Cardiac septum (tissue), 1 donor: ENCODE data around the gene VAV2. TPM values are rescaled to one million over a fixed set of nuclear protein-coding genes. Genes with fewer than 3 reads are reported as not detected.
"Not testable (repeated sequence)": the region's sequence is repeated elsewhere in the genome, so short reads cannot be mapped to it uniquely, and the experiment has no call there.

ENCODE experiments used
- DNase-seq: peaks from one replicate; pipeline ENCODE4 v3.0.0-alpha.2; 2020; ENCODE audit warnings: low spot score
- intact Hi-C: fragments of 100-400 bp; cut with DNase I; formaldehyde crosslinking; loops from one replicate; pipeline ENCODE4 v1.14.0; 2022
- total RNA-seq: library from RNA; stranded (reverse); fragmentation: NEBNext Ultra II Directional; extraction: Animal tissue kit (Norgen Biotek cat#: 25700); gene quantifications from one replicate; pipeline ENCODE4 v1.2.1, GENCODE V29; 2021
- donor health status: DM: no; HTN: no; CAD: no.

The VAV2 gene
- total RNA-seq, 1 donor from 2014 or later, result 8.1 TPM

DNA sequence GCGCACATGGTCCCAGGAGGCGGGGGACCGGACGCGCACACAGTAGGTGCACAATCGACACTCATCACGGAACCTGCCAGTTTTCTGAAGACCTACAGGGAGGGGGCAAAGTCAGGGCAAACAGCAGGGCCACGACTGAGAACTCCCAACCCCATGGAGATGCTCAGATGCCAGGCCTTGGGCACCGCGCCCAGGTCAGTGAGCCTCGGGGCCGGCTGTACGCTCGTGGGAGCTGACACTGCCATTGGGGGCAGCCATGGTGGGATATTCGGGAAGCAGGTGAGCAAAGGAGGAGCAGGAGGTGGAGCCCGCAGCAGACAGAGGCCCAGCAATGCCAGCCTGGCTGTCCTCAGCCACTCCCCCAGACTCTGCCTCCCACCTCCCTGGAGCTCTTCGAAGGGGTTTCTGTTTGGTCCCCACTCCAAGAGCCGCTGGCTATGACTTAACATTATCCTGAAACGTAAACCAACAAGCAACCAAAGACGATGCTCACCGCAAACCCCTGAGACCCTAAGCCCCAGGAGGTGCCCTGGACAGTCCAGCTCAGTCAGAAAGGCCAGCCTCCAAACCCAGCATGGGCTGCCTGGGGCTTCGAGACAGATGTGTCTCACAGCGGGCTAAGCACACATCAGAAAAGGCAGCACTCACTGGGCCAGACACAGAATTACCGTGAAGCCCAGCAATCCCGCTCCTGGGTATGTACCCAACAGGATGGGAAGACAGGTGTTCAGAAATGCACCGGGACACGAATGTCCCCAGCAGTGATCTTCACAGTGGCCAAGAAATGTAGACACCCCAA, 78.4 kb downstream of the VAV2 start:
- intact Hi-C loops, result no loop called here
- DNase-seq, result no peak

DNA sequence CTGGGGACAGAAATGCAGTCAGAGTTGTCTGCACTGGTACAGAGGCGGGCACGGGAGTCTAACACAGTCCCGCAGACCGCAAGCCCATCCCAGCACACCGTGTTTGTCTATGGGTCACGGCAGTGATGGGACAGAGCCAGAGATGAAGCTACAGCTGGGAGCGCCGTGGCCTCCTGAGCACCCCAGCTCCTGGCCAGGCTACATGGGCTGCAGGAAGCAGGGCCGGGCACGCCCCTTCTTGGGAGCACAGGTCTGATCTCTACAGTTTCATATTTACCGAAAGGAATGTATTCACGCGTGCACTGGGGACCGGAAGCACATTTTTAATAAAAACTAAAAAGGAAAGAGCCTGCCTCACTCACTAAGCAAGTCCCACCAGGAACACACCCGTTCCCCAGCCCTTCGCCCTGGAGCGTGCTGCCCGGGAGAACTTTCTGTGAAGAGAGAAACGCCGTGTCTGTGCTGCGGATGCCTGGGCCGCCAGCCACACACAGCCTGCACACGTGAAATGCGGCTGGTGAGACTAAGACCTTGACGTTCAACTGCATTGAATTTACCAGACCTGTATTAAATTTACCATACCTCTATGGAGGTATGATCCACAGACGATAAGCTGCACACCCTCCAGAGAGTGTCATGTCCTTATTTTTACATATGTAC, 81.1 kb downstream of the VAV2 start:
- intact Hi-C loops, result no loop called here
- DNase-seq, result no peak

DNA sequence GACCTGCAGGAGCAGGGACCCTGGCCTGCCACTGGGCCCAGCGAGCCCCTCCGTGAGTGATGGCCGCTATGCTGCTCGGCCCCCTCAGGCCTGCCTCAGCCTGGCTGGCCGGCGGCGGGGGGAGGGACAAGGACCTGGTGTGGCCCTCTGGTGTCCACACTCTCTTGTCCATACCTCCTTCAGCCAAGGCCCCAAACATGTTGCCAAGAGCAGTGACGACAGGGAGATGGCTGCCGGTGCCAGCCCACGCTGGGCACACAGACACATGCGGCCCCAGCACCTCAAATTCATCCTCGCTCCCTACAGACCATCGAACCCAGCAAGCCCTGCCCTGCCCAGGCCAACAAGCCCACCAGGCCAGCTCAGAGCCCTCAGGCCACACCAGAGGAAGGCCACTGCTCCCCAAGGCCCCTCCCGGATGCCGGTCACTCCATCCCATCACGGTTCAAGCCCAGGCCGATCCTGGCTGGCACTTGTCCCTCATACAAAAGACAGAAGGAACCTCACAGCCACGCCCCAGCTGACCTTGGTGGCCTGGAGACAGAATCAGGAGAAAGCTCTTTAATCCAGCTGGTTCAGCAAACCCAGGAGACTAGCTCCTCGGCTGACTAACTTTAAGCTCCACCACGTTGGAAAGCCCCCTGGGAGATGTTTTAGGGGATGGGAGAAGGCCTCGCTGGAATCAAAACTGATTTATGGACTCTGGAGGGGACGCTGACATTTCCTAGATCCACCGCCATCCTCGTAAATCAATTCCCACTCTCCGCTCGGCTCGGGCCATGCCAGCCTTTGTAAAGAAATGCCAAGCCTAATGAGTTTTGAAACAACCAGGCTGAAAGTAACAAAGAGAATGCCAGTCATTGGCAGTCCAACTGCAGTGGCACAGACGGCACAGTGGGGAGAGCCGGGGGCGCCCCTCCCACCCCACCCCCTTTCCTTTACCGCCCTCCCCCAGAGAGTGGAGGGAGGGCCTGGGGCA, 84.9 kb downstream of the VAV2 start:
- no peak for DNase-seq
- intact Hi-C loops, result no loop called here

DNA sequence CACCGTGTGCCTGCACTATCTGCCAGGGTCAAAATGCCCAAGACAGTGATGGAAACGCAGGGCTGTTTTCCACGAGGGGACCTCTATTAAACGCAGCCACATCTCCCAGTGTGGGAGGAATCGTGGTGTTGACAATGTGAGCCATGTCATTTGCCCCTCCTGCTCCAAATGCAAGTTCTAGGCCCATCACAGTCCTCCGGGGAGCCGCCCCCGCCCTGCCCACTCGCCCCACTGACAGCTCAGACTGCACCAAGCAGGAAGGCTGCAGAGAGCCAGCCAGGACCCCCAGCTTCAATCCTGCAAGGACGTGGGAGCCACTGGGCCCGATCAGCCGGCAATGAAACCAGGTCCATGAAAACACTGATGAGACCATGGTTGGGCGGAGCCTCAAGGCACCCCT, 85.9 kb downstream of the VAV2 start:
- no peak for DNase-seq
- intact Hi-C loops, result no loop called here

DNA sequence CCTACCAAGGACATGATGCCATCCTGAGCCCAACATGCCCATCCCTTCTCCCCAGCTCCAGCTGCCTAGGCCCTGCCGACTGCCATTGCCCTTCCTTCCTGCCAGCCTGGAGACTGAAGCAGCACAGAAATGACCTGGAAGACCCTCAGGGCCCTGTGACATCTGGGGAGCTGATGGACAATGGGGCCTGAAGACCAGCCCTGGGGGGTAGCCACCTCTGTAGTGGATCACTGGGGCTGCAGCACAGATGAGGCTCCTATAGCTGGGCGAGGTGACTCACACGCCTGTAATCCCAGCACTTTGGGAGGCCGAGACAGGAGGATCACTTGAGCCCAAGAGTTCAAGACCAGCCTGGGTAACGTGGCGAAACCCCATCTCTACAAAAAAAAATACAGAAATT, 86.6 kb downstream of the VAV2 start:
- no peak for DNase-seq
- intact Hi-C loops, result no loop called here

DNA sequence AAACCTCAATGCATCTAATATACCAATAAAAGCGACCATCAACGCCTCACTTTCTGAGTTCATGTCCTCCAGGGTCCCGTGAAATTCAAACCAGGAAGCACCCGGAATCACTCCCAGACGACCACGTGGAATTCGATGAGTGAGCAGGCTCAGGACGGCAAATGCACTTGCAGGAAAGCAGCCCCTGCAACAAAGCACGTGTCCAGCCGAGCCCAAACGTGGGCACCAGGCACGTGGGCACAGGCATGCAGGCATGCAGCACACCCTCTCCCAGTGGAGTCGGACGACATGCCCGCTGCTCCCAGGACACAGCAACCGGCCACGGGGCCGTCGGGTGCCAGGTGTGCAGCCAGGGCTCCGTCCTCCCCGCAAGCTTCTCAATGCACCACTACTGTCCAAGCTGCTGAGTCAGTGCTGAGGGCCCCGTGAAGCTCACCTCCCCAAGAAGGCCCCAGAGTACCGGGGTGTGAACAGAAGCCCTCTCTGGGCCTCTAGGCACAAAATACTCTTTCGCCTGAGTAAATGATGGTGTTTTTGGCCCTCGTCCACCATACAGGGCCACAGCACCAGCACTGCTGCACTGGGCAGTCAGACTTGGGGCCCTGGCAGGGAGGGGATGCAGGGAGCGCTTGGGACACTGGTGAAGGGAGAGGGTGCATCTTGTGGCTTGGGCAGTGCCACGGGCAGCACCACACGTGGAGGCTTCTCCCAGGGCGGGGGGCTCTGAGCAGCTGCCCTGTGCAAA, 87.6 kb downstream of the VAV2 start:
- no peak for DNase-seq
- intact Hi-C loops, result no loop called here

DNA sequence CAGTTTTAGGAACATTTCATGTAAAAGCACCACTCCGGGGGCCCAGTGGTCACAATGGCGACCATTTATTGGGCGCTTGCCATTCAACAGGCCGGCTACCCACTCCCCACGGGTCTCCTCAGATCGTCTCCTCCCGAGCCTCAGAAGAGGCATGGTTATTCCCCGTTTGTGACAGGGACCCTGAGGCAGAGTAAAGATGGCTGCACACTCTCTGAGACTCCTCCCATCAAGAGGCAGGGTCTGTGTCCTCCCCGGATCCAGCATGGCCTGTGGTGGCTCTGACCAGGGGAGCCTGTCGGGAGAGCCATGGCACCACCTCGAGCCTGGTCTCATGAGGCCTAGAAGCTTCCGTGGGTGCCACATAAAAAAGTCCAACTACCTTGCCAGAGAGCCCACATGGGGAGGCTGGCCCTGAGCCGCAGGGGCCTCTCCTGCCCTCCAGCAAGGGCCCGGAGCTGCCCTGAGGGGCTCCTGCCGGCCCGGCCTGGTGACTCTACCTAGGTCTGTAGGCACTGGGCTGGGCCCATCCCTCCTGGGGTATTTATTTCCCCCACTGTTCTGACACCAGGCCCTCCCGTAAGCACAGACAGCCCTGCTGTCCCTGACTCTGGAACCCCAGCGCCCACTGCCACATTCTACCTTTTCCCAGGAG, 90.8 kb downstream of the VAV2 start:
- intact Hi-C loops, result no loop called here
- no peak for DNase-seq

DNA sequence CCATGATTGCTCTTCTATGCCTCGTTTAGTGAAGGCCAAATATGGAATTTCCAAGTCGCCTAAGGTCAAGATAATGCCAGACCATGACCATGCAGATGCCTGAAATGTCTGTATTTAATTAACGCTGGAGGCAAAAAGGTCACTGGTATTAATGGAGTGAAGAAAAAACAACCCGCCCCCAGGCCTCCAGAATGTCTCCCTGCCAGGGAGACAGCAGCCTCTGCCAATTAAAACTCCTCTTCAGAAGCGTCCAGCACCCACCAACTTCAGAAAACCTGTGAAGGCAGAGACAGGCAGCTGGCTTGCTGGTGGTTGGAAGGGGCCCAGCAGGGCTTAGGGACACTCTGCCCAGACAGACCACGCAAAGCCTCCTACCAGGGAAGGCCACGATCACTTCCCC, 94.4 kb downstream of the VAV2 start:
- no peak for DNase-seq
- intact Hi-C loops, result no loop called here

DNA sequence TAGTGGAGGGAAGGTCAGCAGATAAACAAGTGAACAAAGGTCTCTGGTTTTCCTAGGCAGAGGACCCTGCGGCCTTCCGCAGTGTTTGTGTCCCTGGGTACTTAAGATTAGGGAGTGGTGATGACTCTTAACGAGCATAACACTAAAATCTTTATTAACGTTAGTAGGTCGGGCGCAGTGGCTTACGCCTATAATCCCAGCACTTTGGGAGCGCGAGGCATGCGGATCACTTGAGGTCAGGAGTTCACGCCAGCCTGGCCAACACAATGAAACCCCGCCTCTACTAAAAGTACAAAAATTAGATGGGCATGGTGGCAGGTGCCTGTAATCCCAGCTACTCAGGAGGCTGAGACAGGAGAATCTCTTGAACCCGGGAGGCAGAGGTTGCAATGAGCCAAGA, 96.1 kb downstream of the VAV2 start:
- intact Hi-C loops, DNase-seq: not testable (repeated sequence)

DNA sequence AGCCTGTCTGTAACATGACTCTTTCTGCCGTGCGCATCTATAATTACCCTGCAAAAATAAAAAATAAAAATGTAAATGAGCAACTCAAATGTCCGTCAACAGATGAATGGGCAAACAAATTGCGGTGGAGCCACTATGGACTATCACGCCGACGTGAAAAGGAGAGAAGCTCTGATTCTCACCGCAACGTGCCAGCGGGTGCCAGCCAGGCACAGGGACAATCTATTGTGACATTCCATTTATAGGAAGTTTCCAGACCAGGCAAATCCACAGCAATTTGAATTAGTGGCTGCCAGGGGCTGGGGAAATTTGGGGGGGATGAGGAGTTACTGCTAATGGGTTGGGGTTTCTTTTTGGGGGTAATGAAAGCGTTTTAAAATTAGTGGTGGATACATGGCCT, 96.8 kb downstream of the VAV2 start:
- intact Hi-C loops, result no loop called here
- DNase-seq, result no peak

DNA sequence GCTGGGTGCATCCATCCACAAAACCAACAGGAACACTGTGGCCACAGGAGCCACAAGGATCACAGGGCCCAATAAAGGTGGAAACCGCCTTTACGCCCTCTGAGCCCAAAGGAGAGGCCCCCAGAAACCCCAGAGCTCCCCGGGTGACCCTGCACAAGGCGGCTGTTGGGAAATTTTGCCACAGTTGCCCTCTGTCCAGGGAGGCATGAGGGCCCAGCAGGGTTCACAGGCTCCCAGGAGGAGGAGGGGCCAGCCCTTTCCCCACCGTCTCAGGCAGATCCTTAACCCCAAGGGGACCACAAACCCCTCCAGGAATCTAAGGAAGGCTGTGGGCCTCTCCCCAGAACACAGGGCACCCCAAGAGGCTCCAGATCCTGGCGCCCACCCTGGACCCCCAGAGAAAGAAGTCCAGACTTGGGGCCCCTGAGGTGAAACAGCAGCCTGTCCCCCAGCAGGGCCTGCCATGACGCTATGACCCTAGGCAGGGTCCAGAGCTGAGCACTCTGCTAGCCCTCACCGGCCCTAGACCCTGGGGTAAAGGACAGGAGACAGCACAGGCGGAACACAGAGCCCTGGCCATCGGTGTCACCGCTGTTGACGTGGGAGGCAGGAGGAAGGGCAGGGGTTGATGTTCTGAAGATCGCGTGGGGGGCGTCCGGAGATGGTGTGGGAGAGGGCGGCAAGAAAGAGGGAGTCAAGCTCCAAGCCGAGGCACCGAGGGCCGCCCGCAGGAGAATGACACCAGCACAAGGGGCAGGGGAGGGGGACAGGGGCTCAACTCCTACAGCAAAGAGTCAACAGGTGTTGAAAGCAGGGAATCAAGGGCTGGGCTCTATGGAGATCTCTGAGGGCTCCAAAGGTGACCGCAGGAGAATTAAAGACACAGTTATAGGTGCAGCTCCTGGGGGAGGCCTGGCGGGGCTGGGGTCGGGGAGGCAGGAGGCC, 97.5 kb downstream of the VAV2 start:
- intact Hi-C loops, result no loop called here
- DNase-seq, result no peak

DNA sequence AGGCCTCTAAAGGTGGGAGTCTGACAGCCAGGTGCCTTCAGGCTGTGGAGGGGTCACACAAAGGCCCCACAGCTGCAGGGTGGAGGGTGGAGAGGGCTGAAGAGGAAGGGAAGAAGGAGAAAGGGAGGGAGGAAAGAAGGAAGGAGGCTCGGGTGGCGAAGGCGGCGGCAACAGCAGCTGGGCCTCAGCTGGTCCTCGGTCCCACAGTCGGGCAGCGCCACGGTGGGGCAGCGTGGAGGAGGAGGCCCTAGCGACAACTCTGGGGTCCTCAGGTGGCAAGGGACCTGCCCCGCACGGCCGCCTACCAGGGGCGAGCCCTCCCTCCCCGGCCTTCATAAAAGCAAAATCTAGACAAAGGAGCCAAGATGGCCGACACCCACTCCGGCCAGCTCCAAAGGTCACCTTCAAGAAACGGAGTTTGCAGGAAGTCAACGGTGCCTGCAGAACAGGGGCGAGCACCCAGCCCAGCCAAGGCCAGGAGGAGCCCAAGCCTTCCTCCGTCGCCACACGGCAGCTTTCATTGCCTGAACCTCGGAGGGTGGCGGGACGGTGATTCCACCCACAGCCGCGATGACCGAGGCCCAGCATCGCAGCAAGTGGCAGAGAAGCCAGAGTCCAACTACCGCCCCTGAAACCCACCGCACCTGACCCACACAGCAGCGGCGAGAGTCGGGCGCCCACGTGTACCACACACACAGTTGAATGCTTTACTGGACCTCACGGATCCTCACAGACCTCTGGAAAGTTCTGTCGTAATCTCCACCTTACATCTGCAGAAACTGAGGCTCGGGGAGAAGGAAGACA, 98.7 kb downstream of the VAV2 start:
- no peak for DNase-seq
- intact Hi-C loops, result no loop called here

DNA sequence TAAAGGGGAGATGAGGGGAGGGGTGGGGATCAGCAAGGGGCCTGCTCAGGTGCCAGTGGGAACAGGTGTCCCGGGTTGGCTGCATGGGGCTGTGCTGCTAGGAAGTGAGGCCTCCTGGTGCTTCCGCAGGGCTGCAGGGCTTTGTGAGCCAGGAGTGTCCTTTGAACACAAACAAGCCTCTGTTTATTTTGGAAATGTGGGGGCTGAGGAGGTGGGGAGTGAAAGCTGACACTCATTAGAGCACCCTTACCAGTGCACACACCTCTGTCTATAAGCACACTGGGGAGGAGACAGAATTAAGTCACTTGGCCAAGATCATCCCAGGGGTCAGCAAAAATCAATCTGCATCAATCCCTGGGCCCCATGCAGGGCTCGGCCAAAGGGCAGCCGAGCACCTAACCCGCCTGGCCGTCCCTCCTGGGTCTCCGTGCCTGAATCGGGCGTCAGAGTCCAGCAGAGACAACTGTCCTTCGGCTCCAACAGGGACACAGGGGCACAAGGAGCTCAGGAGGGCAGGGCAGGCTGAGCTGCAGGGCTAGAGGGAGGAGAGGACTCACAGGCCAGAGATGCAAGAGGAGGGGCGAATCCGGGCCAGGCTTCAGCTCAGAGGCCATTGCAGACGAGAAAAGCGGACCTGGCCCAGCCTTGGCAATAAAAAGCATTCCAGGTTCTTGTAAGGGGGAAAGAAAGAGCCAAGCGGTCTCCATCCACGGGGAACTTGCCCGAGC, 99.8 kb downstream of the VAV2 start:
- intact Hi-C loops, result no loop called here
- DNase-seq, result no peak

DNA sequence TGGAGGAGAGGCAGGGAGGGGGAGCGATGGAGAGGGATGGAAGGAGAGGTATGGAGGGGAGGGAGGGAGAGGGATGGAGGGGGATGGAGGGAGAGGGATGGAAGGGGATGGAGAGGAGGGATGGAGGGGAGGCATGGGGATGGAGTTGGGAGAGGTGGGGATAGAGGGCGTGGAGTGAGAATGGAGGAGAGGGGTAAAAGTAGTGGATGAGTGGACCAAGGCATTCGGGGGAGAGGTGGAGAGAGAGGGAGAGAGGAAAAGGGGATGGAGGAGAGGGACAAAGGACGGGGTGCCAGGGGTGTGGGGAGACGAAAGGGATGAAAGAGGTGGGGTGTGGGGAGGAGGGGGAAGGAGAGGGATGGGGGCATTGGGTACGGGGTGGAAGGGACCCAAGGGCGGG, 100.4 kb downstream of the VAV2 start:
- DNase-seq, result no peak
- intact Hi-C loops, result no loop called here

DNA sequence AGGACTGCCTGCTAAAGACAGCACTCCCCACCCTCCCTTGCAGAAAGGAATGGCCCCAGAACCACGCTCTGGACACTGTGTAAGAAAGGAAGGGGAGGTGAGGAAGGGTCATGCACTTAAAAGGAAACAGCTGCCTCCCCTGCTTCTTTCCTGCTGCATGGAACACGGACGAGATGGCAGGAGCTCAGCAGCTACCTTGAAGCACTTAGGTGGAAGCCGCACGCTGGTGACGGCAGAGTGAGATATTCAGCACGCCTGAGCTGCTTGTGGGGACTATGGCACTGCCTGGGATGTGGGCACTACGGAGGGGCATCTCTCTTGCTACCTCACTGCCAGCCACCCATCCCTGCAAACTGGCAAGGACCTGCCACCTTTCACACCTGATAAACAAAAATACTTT, 101.5 kb downstream of the VAV2 start:
- intact Hi-C loops, result no loop called here
- DNase-seq, result no peak

DNA sequence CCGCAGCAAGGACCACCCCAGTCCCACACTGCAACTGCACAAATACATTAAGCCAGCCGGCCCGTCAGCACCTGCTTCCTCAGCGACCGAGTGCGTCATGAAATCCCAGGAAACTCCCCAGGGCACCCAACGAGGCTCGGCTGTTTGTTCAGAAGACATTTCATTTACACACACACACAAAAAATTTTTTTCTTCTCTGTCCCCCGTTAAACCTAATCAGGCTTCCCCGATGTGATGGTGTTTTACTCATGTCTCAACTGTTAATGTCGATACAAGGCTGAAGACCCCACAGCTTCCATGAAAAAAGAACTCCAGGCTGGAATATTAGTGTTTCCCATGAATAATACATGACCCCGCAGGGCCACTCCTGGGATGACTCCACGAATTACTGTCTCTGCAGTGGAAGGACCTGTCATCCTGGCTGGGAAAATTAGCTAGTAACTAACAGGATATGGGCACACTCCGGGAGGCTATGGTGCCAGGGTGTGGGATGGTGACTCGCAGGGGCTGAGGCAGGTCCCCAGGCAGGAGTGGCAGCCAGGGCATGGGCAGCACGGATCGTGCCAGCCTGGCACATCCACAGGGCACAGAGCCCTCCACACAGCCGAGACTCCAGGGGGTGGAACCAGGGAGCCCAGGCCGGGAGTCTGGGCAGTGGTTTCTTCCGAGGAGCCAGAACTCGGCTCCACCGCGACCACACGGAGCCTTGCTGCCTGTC, 102.4 kb downstream of the VAV2 start:
- no peak for DNase-seq
- intact Hi-C loops, result no loop called here
